Right forelimb (tissue), 1 donor: ENCODE measurements around the gene UROC1.
A peak's percentile ranks its signal among the peaks of the same experiment; 100 is the strongest.

Source experiments
- DNase-seq: peaks from one replicate; pipeline ENCODE4 v3.0.0-alpha.2; 2018

The UROC1 gene

DNA sequence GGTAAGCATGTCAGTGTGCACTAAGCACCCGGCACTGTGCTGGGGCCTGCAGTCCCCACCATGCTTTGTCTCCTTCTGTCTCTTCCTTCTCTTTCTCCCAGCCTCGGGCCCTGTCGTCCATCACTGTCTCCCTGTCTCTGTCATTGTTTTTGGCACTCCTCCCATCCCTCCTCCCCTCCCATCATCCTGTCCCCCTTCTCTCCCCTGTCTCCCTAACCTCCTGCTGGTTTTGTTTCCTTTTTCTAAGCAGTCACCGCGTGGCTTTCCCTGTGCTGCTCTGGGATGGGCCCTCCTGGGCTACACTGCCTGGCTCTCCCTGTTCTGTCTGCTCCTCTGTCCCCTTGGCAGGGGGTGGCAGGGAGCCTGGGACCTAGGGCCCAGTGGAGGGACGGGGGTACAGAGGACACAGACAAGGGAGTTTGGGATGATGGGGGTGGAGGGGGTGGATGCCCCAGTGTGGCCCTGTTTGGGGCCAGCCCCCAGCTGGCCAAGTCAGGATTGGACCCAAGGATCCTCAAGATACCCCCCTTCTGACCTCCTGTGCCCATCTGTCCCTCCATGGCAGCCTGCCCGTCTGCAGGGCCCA is 12.1 kb upstream of the UROC1 start:
- no peak for DNase-seq

DNA sequence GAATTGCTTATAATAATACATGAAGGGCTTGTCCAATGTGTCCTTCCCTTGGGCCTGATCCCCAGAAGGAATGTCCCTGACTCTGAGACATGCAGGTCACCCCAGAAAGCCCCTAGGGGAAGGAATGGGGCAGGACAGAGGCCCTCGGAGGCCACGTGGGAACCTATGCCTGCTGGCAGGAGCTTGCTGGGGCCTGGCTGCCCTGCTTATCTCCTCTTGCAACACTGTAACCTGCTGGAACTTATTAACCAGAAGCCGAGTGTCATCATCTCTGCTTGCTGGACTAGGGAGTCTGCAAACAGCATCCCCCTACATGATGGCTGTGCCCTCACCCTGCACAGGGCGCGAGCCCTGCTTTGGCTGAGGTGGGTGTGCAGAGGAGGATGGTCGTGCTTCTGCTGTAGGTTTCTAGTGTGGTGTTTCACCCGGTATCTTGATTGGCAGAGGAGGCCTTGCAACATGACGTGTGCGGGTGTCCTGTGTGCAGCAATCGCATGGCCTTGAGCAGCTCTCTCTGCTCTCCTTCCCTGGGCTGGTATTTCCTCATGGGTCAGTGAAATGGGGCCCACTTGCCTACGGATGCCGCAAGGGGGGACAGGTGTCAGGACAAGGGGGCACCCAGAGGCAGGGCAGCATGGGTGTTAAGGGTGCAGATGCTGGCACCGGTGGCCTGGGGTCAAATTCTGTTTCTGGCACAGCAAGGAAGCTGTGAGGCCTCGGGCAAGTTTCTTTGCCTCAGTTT is 11.4 kb upstream of the UROC1 start:
- no peak for DNase-seq

- DNase-seq, result no peak
Measured at GRCh38 chr3:126528419-126528799, 10.8 kb upstream of the UROC1 start.

GRCh38 chr3:126527455-126528211 is 10.1 kb upstream of the UROC1 start:
- no peak for DNase-seq

- no peak for DNase-seq
Measured at GRCh38 chr3:126527006-126527405, 9.4 kb upstream of the UROC1 start.

GRCh38 chr3:126526668-126527005 is 9.1 kb upstream of the UROC1 start:
- DNase-seq, result no peak

DNA sequence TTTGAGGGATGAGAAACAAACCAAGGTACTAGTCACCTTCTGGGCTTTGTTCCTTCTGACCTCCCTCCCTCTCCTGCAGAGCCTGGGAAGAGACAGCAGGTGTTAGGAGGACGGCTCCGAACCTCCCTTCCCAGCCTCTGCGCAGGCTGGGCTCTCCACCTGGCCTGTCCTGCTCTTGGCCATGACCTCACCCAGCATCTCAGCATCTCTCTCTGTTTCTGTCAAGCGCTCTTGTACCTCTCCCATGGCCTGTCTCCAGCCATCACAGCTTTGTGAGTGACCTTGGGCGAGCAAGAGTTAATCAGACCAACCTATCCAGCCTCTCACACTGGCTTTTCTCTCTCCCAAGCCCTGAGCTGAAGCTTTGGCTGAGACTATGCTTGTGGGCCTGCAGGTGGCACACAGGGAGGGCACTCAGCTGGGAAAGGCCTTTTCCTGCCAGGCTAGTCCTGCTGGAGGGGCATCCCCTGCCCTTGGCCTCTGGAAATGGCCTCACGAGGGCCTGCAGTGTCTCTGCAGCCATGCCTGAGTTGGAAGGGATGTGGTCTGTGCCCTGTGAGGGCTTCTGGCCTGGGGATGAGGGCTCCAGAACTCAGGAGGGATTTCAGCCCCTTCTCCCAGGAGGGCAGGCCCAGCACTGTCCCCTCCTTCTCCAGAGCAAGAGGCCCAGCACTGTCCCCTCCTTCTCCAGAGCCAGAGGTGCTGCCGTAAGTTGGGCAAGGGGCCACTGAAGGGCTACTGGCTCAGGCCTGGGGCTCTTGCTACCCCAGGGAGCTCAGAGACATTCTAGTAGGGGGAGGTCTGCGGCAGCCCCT is 8.5 kb upstream of the UROC1 start:
- DNase-seq, result no peak

- DNase-seq, result no peak
Measured at GRCh38 chr3:126525091-126525852, 7.7 kb upstream of the UROC1 start.

DNA sequence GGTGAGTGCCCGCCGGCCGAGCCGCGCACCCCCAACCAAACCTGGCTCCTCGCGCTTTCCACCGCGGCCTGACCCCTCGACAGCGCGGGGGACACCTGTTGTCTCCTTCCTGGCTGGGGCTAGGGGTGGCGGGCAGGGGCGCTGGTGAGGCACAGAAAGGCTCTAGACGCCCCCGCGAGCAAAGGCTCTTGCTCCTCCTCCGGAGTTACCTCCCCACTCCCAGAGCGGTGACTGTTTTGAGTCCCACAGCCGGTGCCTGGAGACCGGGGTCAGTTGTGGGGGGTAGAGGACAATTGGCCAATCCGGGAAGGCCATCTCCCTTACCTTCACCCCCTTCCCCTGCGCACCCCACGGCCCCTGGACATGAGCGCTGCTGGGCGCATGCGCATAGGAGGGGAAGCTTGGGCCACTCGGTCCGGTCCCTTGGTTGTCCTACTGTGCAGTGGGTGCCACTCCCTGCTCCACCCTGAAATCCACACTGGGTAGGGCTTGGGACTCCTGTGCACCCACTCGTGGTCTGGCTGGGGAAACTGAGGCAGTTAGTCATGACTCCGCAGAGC is 6.9 kb upstream of the UROC1 start:
- no peak for DNase-seq

DNA sequence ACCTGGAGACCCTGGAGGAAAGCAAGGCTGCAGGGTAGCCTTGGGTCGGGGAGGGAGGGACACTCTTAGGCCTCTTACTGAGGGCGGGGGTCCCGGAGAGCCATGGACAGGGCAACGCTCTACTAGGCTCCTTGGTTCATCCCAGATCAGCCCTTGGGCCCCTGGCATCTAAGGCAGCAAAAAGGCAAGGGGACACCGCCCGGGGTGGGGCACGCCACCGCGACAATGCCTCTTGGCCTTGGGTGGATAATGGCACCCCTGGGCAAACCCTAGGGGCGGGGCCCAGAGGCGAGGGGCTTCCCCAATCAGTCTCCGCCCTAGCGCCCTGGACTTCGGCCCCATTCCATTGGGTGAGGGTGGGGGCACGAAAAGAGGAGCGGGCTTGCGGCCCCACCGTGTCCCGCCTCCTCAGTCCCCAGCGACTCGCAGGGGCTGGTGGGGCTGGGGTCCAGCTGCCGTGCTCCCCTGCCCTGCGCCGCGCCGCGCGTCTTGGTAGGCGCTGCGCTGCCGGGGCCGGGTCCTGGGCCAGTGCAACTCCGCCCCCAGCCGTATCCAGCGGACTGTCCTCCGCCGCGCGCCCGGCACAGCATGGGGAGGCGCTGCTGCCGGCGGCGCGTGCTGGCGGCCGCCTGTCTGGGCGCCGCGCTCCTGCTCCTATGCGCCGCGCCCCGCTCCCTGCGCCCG is 6.3 kb upstream of the UROC1 start, which contains the start of gene CHST13:
TSS of gene CHST13 (plus strand) at position 411 of the 684 bp plus-strand sequence. CDS start at position 589, 178 bp downstream.
- peak; percentile 66 for DNase-seq

DNA sequence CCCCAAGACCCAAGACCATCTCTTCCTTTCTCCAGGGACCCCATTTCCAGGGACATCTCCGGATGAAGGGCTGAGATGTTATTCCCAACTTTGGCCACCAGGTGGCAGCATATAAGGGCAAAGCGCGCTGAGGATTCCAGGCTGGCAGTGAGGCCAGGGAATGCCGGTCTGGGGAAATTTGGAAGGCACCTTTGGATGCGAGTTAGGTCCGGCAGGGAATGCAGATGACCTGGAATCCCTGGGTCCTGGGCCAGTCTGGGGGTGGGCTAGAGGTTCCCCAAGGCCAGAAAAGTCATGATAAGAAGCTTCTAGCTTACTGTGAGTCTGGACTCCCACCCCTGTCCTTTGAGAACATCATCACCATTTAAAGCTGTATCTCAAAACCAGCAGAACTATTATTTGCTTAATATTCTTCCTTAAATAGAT is 4.8 kb upstream of the UROC1 start:
- peak; percentile 75 for DNase-seq

DNA sequence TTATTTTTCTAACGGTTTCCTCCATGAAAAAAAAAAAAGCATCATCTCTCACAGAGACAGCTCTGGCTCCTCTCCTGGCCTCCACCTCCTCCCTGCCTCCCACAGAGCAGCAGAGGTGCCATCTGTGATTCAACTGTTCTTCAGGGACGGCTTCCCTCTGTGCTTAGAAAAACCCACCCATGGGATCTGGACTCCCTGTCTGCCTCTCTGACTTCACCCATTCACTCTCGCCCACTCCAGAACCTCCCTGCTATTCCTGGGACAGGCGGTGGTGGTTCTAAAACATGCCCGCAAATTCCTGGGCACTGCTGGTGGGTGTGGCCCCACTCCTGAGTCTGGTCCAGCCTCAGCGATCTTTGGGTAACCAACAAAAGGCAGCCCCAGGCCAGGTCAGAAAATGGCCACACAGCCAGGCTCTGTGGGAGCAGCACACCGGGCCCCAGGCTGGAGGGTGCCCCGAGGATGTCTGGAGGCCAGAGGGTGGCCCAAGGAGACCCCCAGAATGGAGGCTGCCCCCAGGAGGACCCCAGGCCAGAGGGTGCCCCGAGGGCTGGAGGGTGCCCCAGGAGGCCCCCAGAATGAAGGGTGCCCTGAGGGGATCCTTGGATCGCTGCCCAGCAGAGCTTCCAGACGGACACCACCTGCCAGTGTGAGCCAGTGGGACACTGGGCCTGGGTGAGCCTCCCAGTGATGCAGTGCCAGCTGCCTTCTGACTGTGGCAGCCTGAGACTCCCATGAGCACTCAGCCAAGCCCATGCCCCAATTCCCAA is 3.7 kb upstream of the UROC1 start:
- DNase-seq, result no peak

GRCh38 chr3:126519506-126520455 is 2.2 kb upstream of the UROC1 start:
- DNase-seq, result no peak

DNA sequence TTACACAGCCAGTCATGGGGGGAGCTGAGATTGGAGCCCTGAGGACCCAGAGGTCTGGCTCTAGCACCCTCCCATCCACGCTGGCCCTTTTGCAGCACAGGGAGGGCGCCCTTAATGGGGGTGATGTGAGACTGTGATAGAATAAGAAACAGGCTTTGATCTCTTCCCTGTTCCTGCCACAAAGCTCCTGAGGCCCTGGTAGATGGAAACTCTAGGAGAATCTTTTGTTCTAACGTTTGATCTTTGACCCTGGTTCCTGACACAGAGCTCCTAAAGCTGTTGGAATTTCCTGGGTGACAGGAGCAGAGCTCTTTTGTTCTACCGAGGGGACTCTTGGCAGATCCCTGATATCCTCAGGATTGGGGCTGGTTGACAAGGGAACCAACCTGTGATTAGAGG is 1.2 kb upstream of the UROC1 start:
- no peak for DNase-seq

DNA sequence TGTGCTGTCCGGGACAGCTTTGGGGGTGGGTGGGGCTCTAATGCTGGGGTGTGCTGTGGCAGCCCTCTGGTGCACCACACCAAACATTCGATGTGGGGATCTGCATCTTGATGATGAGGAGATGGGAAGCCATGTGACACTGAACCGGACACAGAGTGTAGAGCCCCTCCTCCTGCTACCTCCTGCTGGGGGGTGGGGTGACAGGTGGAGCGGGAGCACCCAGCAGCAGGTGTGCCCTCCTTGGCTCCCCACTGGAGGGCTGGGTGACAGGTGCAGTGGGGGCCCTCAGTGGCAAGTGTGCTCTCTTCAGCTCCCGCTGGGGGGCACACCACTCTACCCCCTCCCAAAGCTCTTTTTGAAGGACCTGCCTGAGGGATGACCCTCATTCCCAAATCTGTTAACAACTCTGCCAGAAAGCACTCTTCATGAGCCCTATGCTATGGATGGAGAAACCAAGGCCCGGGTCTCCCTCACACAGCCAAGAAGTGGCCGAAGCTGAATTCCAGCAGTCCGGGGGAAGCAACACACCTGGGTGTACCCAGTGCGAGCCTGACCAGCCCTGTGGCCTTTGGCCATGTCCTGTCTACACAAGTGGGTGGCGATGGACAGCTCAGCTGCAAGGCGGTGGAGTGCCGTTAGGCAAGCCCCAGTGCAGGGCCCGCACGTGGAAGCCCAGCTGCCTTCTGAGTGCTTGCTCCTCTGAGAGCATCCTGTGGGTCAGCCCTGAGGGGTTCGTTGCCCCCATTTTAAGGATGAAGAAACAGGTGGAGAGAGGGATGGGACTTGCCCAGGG is 609 bp upstream of the UROC1 start:
- no peak for DNase-seq

GRCh38 chr3:126516936-126517290 is 660 bp downstream of the UROC1 start:
- no peak for DNase-seq

- no peak for DNase-seq
Measured at GRCh38 chr3:126516152-126516935, 1.2 kb downstream of the UROC1 start.
